Cardiac muscle cell (in vitro differentiated cells and primary cell): ENCODE measurements around the gene RNF141. TPM values are rescaled to one million over a fixed set of nuclear protein-coding genes. Genes with fewer than 3 reads are reported as not detected.

ENCODE experiments used
- DNase-seq, 2 donors: peaks; one replicate each; pipeline versions ENCODE4 v3.0.0 to v3.0.0-alpha.2; 2010 to 2017; ENCODE audit warnings: low read depth in 1 of 2, low spot score in 1 of 2
- H3K27ac ChIP-seq: fragments of 200-600 bp; sonication (generic); 2 replicates; pipeline ENCODE4 v1.5.1; 2016
- H3K27me3 ChIP-seq: fragments of 200-600 bp; sonication (generic); 2 replicates; pipeline ENCODE4 v1.6.0; 2016; ENCODE audit warnings: control low read depth
- H3K36me3 ChIP-seq: fragments of 200-600 bp; sonication (generic); 2 replicates; pipeline ENCODE4 v1.5.1; 2016; ENCODE audit warnings: control low read depth
- H3K4me1 ChIP-seq: fragments of 200-600 bp; sonication (generic); 2 replicates; pipeline ENCODE4 v1.8.1; 2017; ENCODE audit warnings: low read depth, mild to moderate bottlenecking, mixed run types
- H3K4me3 ChIP-seq: fragments of 200-600 bp; sonication (generic); 2 replicates; pipeline ENCODE4 v1.5.1; 2016; ENCODE audit warnings: mild to moderate bottlenecking
- H3K9me3 ChIP-seq: fragments of 200-600 bp; sonication (generic); 2 replicates; pipeline ENCODE4 v1.5.1; 2017; ENCODE audit warnings: low read depth, mild to moderate bottlenecking, control low read depth
- polyA plus RNA-seq: library from polyadenylated mRNA; unstranded; fragments of >200 nt; fragmentation: Nextera tagmentation; extraction: Ambion mirVana; gene quantifications from 2 replicates; pipeline ENCODE4 v1.2.1, GENCODE V29; 2016
- total RNA-seq: library from RNA; depleted of rRNA; stranded (reverse); fragments of >200 nt; gene quantifications from 2 replicates; pipeline ENCODE4 v1.2.3, GENCODE V29; 2016
- TF ChIP-seq, protein P1 (sequence below): IDR thresholded peaks from 2 replicates; pipeline ENCODE4 v1.5.1; 2012; ENCODE audit warnings: low read depth, mild to moderate bottlenecking, low read length

RNF141 gene
- total and polyA plus RNA-seq, 2 experiments from 2014 or later: 12.4 to 19.9 TPM

DNA sequence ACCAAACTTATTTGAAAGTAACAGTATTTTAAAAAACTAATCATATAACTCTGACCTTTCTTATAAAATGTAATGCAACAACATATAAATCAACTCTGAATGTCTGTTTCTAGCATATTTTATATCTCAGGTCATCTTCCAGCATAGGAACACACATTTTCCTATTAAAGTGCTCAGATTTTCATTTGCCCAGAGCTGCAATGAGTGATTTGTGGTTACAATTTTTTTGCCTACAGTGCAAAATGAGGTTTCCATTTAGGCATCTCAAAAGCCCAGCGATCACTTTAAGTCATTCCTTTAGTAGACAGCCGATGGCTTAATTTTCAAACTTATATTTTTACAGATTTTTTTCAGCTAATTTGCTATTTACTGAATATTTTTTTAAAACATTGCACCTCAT is 26.5 kb upstream of the RNF141 start:
- Histone ChIP-seq H3K27me3 (no peaks in the 10 kb centered on the region), H3K4me1 (peaks cover 3% of the 10 kb centered on the region), H3K9me3 (no peaks in the 10 kb centered on the region), H3K27ac (no peak overlapping the region), H3K36me3 (no peaks in the 10 kb centered on the region), H3K4me3 (no peak overlapping the region)
- TF ChIP-seq, protein P1, sequence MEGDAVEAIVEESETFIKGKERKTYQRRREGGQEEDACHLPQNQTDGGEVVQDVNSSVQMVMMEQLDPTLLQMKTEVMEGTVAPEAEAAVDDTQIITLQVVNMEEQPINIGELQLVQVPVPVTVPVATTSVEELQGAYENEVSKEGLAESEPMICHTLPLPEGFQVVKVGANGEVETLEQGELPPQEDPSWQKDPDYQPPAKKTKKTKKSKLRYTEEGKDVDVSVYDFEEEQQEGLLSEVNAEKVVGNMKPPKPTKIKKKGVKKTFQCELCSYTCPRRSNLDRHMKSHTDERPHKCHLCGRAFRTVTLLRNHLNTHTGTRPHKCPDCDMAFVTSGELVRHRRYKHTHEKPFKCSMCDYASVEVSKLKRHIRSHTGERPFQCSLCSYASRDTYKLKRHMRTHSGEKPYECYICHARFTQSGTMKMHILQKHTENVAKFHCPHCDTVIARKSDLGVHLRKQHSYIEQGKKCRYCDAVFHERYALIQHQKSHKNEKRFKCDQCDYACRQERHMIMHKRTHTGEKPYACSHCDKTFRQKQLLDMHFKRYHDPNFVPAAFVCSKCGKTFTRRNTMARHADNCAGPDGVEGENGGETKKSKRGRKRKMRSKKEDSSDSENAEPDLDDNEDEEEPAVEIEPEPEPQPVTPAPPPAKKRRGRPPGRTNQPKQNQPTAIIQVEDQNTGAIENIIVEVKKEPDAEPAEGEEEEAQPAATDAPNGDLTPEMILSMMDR: no peak
- no peak for DNase-seq

DNA sequence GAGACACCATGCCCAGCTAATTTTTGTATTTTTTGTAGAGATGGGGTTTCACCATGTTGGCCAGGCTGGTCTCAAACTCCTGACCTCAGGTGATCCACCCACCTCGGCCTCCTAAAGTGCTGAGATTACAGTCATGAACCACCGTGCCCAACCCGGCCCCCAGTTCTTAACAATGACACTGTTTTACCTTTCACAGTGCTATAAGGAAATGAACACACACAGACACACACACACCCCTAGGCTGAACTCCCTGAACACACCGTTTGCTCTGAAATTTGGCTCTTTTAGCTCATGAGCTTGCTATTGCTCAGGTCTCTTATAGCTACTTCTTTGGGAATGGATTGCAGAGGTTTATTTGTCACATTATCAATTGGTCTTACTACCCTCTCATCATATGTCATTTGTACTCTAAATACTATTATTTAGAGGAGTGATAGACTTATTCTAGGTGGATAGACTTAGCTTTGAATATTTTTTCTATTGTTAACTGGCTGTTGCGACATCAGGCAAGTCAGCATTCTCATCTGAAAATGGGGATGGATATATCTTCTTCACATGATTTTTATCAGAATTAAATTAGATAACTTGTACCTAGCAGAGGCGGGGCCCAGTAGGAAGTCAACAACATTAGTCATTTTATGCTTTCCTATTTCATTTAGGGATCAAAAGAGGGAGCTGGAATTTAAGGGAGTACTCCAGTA is 25.4 kb upstream of the RNF141 start:
- no peaks in the 10 kb centered on the region for H3K4me1 ChIP-seq
- TF ChIP-seq, protein P1: no peak
- DNase-seq: no peak

DNA sequence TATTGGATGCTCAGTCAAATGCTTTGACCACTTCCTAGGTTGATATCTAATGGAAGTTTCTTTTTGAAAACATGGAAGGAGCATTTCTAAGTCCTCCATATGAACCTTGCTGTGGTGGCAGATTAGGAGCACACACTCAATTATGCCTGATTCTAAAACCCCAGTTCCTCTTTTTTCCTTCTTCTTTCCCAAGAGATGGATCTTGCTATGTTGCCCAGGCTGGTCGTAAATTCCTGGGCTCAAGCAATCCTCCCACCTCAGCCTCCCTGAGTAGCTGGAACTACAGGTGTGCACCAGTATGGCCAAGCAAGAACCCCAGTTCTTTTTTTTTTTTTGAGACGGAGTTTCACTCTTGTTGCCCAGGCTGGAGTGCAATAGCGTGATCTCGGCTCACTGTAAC is 24.5 kb upstream of the RNF141 start:
- H3K9me3 ChIP-seq: no peaks in the 10 kb centered on the region
- H3K4me3 ChIP-seq: no peak overlapping the region
- H3K4me1 ChIP-seq: no peaks in the 10 kb centered on the region
- DNase-seq: no peak
- no peaks in the 10 kb centered on the region for H3K27me3 ChIP-seq
- H3K36me3 ChIP-seq: no peaks in the 10 kb centered on the region
- TF ChIP-seq, protein P1: no peak
- no peak overlapping the region for H3K27ac ChIP-seq

More for the DNA sequence above, 25.4 kb upstream of the RNF141 start:
- H3K4me3 ChIP-seq: no peak overlapping the region
- no peak overlapping the region for H3K27ac ChIP-seq
- no peaks in the 10 kb centered on the region for H3K36me3 ChIP-seq
- no peaks in the 10 kb centered on the region for H3K9me3 ChIP-seq
- no peaks in the 10 kb centered on the region for H3K27me3 ChIP-seq

DNA sequence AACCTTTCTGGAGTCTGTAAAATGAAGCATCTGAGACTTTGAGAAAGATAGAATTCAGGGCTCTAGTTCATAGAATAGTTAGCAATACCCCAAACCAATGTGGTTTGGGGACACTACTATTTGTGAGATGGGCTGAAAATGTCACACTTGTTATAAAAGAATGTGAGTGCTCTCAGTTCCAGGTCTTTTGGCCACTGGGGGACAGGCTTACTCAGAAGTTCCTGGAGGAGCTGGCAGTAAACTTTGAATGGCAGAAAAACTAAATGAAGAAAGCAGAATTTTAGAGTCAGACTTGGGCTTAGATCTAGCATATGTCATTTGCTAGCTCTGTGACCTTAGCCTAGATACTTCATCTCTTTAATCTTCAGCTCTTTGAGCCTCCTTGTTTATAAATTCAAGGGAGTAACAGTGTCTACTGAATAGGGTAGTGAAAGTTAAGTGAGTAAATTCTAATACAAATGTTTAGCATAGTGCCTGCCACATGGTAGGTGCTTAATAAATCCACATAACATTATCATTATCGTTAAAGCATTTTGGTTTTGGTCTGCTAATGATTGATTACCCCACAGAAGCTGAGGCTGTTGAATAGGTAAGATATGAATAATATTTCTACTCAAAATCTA is 23.8 kb upstream of the RNF141 start:
- TF ChIP-seq, protein P1: peak; percentile 47
- DNase-seq: peak in 1 of 2 donors; percentile 41
- Histone ChIP-seq H3K36me3 (no peaks in the 10 kb centered on the region), H3K27me3 (no peaks in the 10 kb centered on the region), H3K9me3 (no peaks in the 10 kb centered on the region), H3K4me3 (no peak overlapping the region), H3K4me1 (no peaks in the 10 kb centered on the region), H3K27ac (no peak overlapping the region)

DNA sequence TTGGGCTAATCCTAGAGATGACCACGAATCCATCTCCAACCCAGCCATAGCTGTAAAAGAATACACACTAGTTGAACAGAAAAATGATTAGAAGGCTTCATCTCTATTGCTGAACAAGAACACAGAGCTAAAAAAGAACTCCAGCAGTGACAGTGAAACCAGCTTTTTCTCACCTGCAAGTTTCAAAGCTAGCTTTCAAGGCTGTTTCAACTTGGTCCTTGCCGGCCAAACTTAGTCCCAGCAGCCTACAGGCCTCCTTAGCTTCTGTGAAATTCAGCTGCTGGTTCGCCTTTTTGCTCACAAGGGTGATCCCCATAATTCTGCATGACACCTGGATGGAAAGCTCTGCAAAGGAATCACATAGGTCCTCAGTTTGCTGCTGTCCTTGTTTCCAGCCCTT is 23.0 kb upstream of the RNF141 start:
- no peaks in the 10 kb centered on the region for H3K36me3 ChIP-seq
- no peaks in the 10 kb centered on the region for H3K4me1 ChIP-seq
- no peak for DNase-seq
- TF ChIP-seq, protein P1: no peak
- no peaks in the 10 kb centered on the region for H3K9me3 ChIP-seq
- no peak overlapping the region for H3K27ac ChIP-seq
- H3K4me3 ChIP-seq: no peak overlapping the region
- H3K27me3 ChIP-seq: no peaks in the 10 kb centered on the region
